Measurements from ENCODE around the gene STARD4. TPM values are rescaled to one million over a fixed set of nuclear protein-coding genes. Genes with fewer than 3 reads are reported as not detected.

The STARD4 gene
- total and polyA plus RNA-seq, 2 of the 13 experiments (the other 11 are each of a cell fraction or from before 2014, with no cell fraction given): 27.4 to 66.9 TPM

DNA sequence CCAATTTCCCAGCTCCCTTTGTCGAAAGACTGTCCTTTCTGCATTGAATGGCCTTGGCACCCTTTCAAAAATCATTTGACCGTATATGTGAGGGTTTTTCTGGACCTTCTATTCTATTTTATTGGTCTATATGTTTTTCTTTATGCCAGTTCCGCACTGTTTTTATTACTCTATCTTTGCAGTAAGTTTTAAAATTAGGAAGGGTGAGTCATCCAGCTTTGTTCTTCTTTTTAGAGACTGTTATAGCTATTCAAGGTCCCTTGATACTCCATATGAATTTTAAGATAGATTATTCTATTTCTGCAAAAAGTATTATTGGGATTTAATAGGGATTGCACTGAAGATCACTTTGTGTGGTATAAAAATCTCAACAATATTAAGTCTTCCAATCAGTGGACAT, 44.2 kb upstream of the STARD4 start (continued):
- TF ChIP-seq, protein P1, sequence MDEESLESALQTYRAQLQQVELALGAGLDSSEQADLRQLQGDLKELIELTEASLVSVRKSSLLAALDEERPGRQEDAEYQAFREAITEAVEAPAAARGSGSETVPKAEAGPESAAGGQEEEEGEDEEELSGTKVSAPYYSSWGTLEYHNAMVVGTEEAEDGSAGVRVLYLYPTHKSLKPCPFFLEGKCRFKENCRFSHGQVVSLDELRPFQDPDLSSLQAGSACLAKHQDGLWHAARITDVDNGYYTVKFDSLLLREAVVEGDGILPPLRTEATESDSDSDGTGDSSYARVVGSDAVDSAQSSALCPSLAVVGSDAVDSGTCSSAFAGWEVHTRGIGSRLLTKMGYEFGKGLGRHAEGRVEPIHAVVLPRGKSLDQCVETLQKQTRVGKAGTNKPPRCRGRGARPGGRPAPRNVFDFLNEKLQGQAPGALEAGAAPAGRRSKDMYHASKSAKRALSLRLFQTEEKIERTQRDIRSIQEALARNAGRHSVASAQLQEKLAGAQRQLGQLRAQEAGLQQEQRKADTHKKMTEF (CRISPR knock-in tag; IDR thresholded peaks at IDR 0.05): no peak
- TF ChIP-seq SOX5 (CRISPR knock-in tag; IDR thresholded peaks at IDR 0.05; ENCODE audit: borderline replicate concordance) (no peak), ZNF775 (CRISPR knock-in tag; IDR thresholded peaks at IDR 0.05; ENCODE audit: borderline replicate concordance) (no peak), ESRRA (CRISPR knock-in tag; IDR thresholded peaks at IDR 0.05; ENCODE audit: low read depth) (no peak), ZNF639 (CRISPR knock-in tag; conservative IDR thresholded peaks at IDR 0.05) (no peak), PRDM15 (CRISPR knock-in tag; IDR thresholded peaks at IDR 0.05) (no peak), NRL (CRISPR knock-in tag; IDR thresholded peaks at IDR 0.05; ENCODE audit: borderline replicate concordance) (no peak)
